ENCODE results near the gene SULT4A1.

DNA sequence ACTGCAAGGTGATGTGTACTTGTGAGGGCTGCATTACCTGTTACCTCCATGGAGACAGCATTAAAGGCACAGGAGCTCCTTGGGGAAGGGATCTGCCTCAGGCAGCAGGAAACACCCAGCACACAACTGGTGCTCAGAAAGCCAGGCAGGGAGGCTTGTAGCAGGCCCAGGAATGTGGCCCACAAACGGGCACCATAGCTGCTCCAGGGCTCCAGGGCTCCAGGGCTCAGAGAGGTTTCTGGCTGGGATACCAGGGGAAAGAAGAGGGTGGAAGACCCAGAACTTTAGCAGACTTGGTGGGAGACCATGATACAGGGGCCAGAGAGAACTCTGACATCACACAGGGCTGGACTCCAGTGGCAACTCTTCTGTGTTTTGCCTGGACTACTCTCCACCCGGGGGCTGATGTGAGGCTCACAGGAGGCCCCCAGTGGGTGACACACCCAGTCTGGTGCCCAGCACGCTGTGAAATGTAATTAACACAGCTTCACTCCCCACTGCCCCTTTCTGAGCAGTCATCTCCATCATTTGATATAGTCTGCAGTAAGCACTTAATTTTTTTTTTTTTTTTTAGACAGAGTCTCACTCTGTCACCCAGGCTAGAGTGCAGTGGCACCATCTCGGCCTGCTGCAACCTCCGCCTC, 14.7 kb upstream of the SULT4A1 start:
- TF ChIP-seq EZH2 (IDR thresholded peaks at IDR 0.05; ENCODE audit: borderline replicate concordance) (no peak), EZH2phosphoT487 (IDR thresholded peaks at IDR 0.05; ENCODE audit: low read depth, severe bottlenecking, unreplicated experiment) (no peak)
- TF ChIP-seq, protein P1, sequence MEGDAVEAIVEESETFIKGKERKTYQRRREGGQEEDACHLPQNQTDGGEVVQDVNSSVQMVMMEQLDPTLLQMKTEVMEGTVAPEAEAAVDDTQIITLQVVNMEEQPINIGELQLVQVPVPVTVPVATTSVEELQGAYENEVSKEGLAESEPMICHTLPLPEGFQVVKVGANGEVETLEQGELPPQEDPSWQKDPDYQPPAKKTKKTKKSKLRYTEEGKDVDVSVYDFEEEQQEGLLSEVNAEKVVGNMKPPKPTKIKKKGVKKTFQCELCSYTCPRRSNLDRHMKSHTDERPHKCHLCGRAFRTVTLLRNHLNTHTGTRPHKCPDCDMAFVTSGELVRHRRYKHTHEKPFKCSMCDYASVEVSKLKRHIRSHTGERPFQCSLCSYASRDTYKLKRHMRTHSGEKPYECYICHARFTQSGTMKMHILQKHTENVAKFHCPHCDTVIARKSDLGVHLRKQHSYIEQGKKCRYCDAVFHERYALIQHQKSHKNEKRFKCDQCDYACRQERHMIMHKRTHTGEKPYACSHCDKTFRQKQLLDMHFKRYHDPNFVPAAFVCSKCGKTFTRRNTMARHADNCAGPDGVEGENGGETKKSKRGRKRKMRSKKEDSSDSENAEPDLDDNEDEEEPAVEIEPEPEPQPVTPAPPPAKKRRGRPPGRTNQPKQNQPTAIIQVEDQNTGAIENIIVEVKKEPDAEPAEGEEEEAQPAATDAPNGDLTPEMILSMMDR (IDR thresholded peaks at IDR 0.05; ENCODE audit: poor library complexity): no peak

All from hepatocyte (in vitro differentiated cells).